GM23248 (cell line): ENCODE results near the gene MYO1E. TPM values are rescaled to one million over a fixed set of nuclear protein-coding genes. Genes with fewer than 3 reads are reported as not detected.
"Not testable (repeated sequence)": the region's sequence is repeated elsewhere in the genome, so short reads cannot be mapped to it uniquely, and the experiment has no call there.

Experiments used
- DNase-seq: peaks from one replicate; pipeline ENCODE4 v3.0.0-alpha.2; 2015
- H2AFZ ChIP-seq: fragments of 200-600 bp; sonication (generic); 2 replicates; pipeline ENCODE4 v1.6.1; 2016; ENCODE audit warnings: antibody characterized with exemption
- H3F3A ChIP-seq: fragments of 200-600 bp; sonication (generic); 2 replicates; pipeline ENCODE4 v1.6.1; 2016; ENCODE audit warnings: mild to moderate bottlenecking, antibody characterized with exemption, mixed run types; ENCODE audit not compliant: insufficient read depth
- H3K27ac ChIP-seq: fragments of 200-600 bp; sonication (generic); 2 replicates; pipeline ENCODE4 v1.5.1; 2016; ENCODE audit warnings: mild to moderate bottlenecking
- H3K27me3 ChIP-seq: fragments of 200-600 bp; sonication (generic); replicated peaks from 2 replicates; pipeline ENCODE4 v1.6.1; 2016; ENCODE audit warnings: mild to moderate bottlenecking; ENCODE audit not compliant: insufficient read depth
- H3K36me3 ChIP-seq: fragments of 200-600 bp; sonication (generic); 2 replicates; pipeline ENCODE4 v1.6.1; 2016; ENCODE audit warnings: low read depth, mild to moderate bottlenecking
- H3K4me1 ChIP-seq: fragments of 200-600 bp; sonication (generic); 2 replicates; pipeline ENCODE4 v1.6.1; 2016; ENCODE audit warnings: mild to moderate bottlenecking; ENCODE audit not compliant: insufficient read depth
- H3K4me2 ChIP-seq: fragments of 200-600 bp; sonication (generic); one replicate; pipeline ENCODE4 v1.6.1; 2016; ENCODE audit warnings: mild to moderate bottlenecking; ENCODE audit not compliant: unreplicated experiment
- H3K4me3 ChIP-seq: fragments of 200-600 bp; sonication (generic); 2 replicates; pipeline ENCODE4 v1.5.1; 2016; ENCODE audit warnings: mild to moderate bottlenecking
- H3K79me2 ChIP-seq: fragments of 200-600 bp; sonication (generic); 2 replicates; pipeline ENCODE4 v1.6.1; 2016; ENCODE audit warnings: mild to moderate bottlenecking; ENCODE audit not compliant: insufficient read depth
- H3K9ac ChIP-seq: fragments of 200-600 bp; sonication (generic); 2 replicates; pipeline ENCODE4 v1.6.1; 2016; ENCODE audit warnings: mild to moderate bottlenecking
- H3K9me2 ChIP-seq: fragments of 200-600 bp; sonication (generic); 2 replicates; pipeline ENCODE4 v1.6.1; 2016; ENCODE audit warnings: mixed run types, mild to moderate bottlenecking, moderate library complexity; ENCODE audit not compliant: insufficient read depth
- H3K9me3 ChIP-seq: fragments of 200-600 bp; sonication (generic); one replicate; pipeline ENCODE4 v1.6.1; 2017; ENCODE audit warnings: low read depth
- H4K20me1 ChIP-seq: fragments of 200-600 bp; sonication (generic); 2 replicates; pipeline ENCODE4 v1.6.0; 2016; ENCODE audit not compliant: insufficient read depth
- EZH2 ChIP-seq: fragments of 200-600 bp; sonication (generic); IDR thresholded peaks from 2 replicates; pipeline ENCODE4 v1.6.1; 2018; ENCODE audit warnings: antibody characterized with exemption, mild to moderate bottlenecking; ENCODE audit not compliant: insufficient read depth, poor library complexity, severe bottlenecking
- EZH2phosphoT487 ChIP-seq: fragments of 200-600 bp; sonication (generic); IDR thresholded peaks from 2 replicates; pipeline ENCODE4 v1.6.1; 2018; ENCODE audit warnings: antibody characterized with exemption, moderate library complexity, mild to moderate bottlenecking, low read depth; ENCODE audit not compliant: insufficient read depth
- WGBS, 2 experiments: methylation state at CpG; one replicate each; pipeline ENCODE4 v1.1.6; 2015 to 2017; ENCODE audit warnings: low lambda C conversion rate in 2 of 2, low coverage in 1 of 2; ENCODE audit errors: missing lambda C conversion rate in 2 of 2; 5-methylcytosine and 5-hydroxymethylcytosine counted together
- in situ Hi-C: fragments of 300-500 bp; cut with MboI; formaldehyde crosslinking; loops from 2 replicates; pipeline ENCODE4 v1.15.0; 2020
- polyA plus RNA-seq: library from polyadenylated mRNA; unstranded; fragments of >200 nt; fragmentation: Nextera tagmentation; extraction: Ambion mirVana; gene quantifications from 2 replicates; pipeline ENCODE4 v1.2.1, GENCODE V29; 2016
- total RNA-seq: library from RNA; depleted of rRNA; stranded (reverse); fragments of >200 nt; shearing (Covaris generic); gene quantifications from 2 replicates; pipeline ENCODE4 v1.2.3, GENCODE V29; 2014

The MYO1E gene
- total and polyA plus RNA-seq, 2 experiments from 2014 or later, result 155 to 190 TPM

DNA sequence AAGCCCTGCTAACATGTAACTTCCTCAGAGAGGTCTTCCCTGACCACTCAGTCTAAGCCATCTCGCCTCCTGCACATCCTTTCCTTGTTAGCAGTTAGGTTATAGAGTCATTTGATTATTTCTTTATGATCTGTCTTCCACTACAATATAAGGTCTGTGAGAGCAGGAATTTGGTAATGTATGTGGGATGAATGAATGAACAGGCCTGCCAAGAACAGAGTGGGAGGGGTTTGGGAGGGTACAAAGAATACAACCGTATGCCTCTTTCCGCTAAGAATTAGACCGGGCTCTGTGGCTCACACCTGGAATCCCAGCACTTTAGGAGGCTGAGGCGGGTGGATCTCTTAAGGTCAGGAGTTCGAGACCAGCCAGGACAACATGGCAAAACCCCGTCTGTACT, 32.4 kb upstream of the MYO1E start:
- Histone ChIP-seq H3K4me1 (no peaks in the 10 kb centered on the region), H3K9me3 (no peaks in the 10 kb centered on the region), H3F3A (no peaks in the 10 kb centered on the region), H4K20me1 (no peaks in the 10 kb centered on the region), H3K4me2 (no peak overlapping the region), H3K27ac (no peak overlapping the region), H3K9ac (no peak overlapping the region), H3K9me2 (no peaks in the 10 kb centered on the region), H3K27me3 (no peaks in the 10 kb centered on the region), H2AFZ (no peak overlapping the region), H3K36me3 (no peaks in the 10 kb centered on the region), H3K79me2 (no peaks in the 10 kb centered on the region), H3K4me3 (no peak overlapping the region)
- no peak for DNase-seq
- TF ChIP-seq EZH2 (no peak), EZH2phosphoT487 (no peak)
- in situ Hi-C loops, result no loop called here
- 72 to 75% methylated on average over 7 of the region's 7 CpGs for WGBS, 2 experiments

DNA sequence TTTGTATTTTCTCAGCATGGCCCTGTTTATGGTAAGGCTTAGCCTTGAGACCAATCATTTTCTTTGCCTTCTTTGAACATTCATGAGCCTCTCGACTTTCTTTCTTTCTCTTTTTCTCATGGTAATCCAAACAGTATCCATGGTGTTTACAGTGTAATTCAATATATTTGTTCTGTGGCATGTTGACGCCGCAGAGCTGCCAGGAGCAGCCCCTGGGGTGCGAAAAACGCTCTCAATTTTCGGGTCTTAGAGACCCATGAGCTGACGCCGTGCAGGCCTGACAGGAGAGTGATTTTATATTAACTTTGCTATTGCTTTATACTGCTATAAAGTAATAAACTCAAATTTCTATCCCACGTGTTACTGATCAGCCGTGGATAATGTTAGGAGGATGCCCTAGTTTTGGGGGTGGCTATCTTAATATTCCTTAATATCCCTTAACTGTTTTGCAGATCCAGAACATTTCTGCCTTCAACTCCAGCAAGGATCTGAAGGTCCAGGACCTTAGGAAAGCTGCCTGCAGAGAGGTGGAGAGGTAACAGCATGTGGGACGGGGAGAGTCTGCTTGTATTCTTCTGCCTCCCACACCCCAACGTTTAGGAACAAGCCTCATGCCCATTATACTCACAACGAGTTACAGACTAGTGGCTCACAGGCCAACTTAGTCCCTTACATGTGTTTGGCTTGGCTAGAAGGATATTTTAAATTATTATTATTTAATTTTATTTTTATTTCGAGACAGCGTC, 29.3 kb upstream of the MYO1E start:
- H3K27ac ChIP-seq, result no peak overlapping the region
- H3K27me3 ChIP-seq, result peaks cover 3% of the 10 kb centered on the region; the same call in 1 of the 2 replicates
- no peak overlapping the region for H3K9ac ChIP-seq
- H3K79me2 ChIP-seq, result no peaks in the 10 kb centered on the region
- H3K4me3 ChIP-seq, result no peak overlapping the region
- no peak for DNase-seq
- H3K4me2 ChIP-seq, result no peak overlapping the region
- in situ Hi-C loops, result no loop called here
- TF ChIP-seq EZH2 (no peak), EZH2phosphoT487 (no peak)
- no peaks in the 10 kb centered on the region for H3K36me3 ChIP-seq
- no peaks in the 10 kb centered on the region for H3K9me2 ChIP-seq
- H3F3A ChIP-seq, result no peaks in the 10 kb centered on the region
- no peaks in the 10 kb centered on the region for H3K4me1 ChIP-seq
- H2AFZ ChIP-seq, result no peak overlapping the region
- no peaks in the 10 kb centered on the region for H4K20me1 ChIP-seq
- H3K9me3 ChIP-seq, result no peaks in the 10 kb centered on the region
- 73 to 75% methylated on average over 15 of the region's 15 CpGs for WGBS, 2 experiments

DNA sequence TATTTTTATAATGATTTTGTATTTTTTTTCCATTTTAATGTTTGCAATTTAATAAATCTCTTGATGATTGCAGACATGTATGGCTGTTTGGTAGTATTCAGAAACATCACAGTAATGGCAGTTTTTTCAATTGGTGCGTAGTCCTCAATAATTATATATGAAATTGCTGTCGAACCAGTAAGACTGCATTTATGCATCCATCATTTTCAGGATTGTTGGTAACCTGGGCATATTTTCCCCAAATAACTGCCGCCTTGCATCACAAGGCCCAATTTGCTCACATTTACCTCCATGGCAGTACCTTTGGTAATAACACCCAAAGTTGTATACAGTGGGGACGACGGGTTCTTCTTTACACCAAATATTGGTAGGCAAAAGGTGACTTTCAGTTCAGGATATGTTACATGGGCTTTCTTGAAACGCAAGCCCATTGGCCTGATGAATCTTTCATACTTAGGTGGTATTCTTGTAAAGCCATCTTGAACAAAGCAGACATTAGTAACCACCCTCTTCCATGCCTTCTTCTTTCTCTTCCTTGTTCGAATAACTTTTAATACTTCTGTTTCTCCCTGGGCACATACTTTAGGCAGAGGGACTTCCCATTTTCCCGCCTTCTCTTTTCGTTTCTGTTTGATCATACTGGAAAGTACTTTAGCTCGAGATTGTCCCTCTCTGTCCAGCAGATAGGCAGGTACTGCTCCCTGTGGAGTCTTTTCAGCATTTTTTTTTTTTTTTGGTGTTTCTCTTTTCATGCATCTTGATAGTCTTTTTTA, 28.6 kb upstream of the MYO1E start:
- H3K9ac ChIP-seq, DNase-seq, H3K4me2 ChIP-seq, H3K36me3 ChIP-seq, H3K4me3 ChIP-seq, in situ Hi-C loops, H4K20me1 ChIP-seq, H3K4me1 ChIP-seq, H3K9me3 ChIP-seq, H3F3A ChIP-seq, H3K27ac ChIP-seq, H3K27me3 ChIP-seq, H3K79me2 ChIP-seq, H2AFZ ChIP-seq, H3K9me2 ChIP-seq: not testable (repeated sequence)
- 75 to 81% methylated on average over 10 of the region's 10 CpGs for WGBS, 2 experiments

DNA sequence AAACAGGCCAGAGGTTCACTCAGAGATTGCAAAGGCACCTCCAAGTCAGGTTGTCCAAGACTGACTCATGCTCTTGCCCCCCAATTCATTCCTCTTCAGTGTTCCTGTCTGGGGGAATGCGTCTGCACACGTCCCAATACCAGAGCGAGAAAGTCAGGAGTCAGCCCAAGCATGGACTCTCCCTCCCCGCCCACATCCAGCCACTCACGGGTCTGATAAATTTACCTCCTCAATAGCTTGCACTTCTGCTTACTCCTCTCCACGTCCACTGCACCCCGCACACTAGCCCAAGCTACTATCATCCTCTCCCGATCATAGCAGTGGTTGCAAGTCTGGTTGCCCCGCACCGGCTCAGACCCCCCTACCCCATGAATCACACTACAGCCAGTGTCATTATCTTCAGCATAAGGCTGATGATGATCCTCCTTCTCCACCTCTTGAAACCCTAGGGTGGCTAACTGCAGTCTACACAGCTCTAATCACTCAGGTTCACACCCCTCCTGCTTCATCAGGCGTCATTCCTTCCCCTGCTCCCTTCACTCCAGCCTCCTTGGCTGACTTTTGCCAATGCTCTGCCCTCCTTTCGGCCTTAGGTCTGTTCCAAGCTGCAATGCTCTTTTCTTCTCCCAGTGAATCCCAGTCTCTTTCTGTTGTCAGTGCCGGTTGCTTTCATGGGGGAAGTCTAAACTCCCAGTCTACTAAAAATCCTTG, 27.6 kb upstream of the MYO1E start:
- DNase-seq, result no peak
- Histone ChIP-seq H3F3A (no peaks in the 10 kb centered on the region), H3K4me3 (no peak overlapping the region), H4K20me1 (no peaks in the 10 kb centered on the region), H3K36me3 (no peaks in the 10 kb centered on the region), H3K9ac (no peak overlapping the region), H3K27ac (no peak overlapping the region), H3K4me1 (no peaks in the 10 kb centered on the region), H3K27me3 (peaks cover 3% of the 10 kb centered on the region; the same call in 1 of the 2 replicates), H3K9me2 (no peaks in the 10 kb centered on the region), H3K9me3 (no peaks in the 10 kb centered on the region), H3K4me2 (no peak overlapping the region), H2AFZ (no peak overlapping the region), H3K79me2 (no peaks in the 10 kb centered on the region)
- in situ Hi-C loops, result no loop called here
- 78 to 79% methylated on average over 12 to 13 of the region's 13 CpGs for WGBS, 2 experiments
- TF ChIP-seq EZH2 (no peak), EZH2phosphoT487 (no peak)
